DMS53 treated with DMSO at 0.1 percent for 48 hours (cell line): ENCODE measurements around the gene PHF12.
A peak's percentile ranks its signal among the peaks of the same experiment; 100 is the strongest.
"Not testable (repeated sequence)": the region's sequence is repeated elsewhere in the genome, so short reads cannot be mapped to it uniquely, and the experiment has no call there.

Experiments
- DNase-seq: peaks from one replicate; lab custom pipeline; 2025; ENCODE audit not compliant: unreplicated experiment; lab: John Stamatoyannopoulos, UW

Gene PHF12

GRCh38 chr17:28885951-28886350, 65.4 kb downstream of the PHF12 start:
- DNase-seq, result no peak

DNA sequence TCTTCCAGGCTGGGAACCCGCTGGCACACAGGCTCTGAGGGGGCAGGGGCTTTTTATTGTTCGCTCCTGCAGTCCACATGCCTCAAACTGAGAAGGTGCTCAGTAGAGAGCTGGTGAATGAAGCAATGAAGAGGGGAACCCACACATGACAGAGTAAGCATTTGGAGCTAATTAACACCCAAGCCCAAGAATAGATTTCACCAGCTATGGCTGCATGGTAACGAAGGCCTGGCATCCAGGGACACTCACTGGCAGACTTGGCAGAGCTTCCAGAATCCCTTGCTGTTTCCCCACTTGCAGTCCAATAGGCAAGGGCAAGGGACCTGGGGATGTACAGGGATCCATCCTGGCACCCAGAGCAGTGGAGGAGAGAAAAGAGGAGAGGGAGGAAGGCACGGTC, 66.0 kb downstream of the PHF12 start:
- no peak for DNase-seq

GRCh38 chr17:28883967-28884702, 67.2 kb downstream of the PHF12 start:
- no peak for DNase-seq

DNA sequence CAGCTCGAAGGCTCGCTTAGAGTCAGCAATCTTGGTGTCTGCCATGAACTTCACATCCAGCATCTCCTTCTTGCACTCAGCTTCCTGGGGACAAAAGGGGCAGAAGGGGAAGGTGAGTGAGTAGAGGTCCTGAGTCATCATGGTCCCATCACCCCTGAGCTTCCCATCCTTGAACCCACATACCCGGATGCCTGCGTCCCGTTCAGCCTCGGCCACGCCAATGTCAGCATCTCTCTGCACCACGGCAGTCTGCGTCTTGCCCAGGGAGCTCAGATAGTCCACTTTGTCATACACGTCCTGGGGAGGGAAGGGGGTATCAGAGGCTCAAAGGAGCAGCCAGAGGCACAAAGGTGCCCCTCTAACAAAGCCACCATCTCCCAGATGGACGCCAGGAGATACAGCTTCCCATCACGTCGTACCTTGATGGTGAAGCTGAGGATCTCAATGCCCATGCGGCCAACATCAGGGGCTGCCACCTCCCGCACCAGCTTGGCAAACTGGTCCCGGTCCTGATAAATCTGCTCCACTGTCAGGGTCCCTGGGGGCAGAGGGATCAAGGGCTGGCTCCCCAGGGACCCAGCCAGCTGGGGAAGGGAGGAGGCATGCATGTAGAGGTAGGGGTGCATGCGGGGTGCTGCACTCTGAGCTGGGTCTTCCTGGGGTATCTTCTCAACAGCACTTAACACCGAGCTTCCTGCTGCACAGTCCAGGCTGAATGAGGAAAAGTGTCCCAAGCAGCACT, 69.0 kb downstream of the PHF12 start:
- no peak for DNase-seq

- DNase-seq, result no peak
These were observed 69.7 kb downstream of the PHF12 start for GRCh38 chr17:28881533-28882056.

DNA sequence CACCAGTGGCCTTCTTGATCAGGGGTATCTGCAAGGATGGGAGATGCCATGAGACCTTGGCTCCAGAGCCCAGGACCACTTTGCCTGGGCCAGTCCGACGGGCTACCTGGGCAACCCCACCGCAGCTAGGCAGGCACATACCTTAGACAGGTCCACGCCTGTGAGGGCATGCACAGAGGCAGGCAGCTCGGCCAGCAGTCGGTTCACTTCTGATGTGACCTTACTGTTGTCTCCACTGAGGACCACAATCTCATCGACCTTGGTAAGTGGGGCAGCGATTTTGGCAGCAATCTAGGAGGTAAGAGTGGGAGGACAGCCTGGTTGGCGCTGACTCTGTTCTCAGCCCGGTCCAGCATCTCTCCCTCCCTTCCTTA, 70.8 kb downstream of the PHF12 start:
- DNase-seq, result no peak

GRCh38 chr17:28879886-28880571, 71.3 kb downstream of the PHF12 start:
- no peak for DNase-seq

GRCh38 chr17:28878981-28879380, 72.3 kb downstream of the PHF12 start:
- peak; percentile 3 for DNase-seq

DNA sequence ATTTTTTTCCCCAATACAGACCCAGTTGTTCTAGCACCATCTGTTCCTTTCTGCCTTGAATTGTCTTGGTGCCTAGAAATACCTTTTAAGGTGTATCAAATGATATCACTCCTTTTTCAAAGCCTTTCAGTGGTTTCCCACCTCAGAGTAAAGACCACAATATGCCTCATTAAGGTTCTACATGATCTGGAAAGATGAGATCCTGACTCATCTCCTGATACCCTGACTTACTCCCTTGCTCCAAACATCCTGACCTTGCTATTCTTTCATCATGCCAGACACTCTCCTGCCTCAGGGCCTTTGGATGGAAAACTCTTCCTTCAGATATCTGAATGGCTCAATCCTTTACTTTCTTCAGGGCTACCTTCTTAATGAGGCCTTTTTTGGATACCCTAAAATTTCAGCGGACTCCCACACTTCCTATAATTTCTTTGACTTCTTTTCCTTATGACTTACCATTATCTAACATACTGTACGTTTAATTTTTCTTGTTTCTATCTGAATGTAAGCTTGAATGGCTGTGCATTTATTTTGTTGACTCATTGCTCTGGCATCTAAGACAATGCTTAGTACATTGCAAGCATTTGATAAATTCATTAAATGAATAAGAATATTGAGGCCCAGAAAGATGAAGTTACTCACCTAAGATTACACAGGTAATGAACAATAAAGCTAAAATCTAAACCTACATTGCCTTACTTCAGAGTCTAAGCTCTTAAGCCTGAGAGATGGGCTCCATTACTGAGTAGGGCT, 73.0 kb downstream of the PHF12 start:
- no peak for DNase-seq

DNA sequence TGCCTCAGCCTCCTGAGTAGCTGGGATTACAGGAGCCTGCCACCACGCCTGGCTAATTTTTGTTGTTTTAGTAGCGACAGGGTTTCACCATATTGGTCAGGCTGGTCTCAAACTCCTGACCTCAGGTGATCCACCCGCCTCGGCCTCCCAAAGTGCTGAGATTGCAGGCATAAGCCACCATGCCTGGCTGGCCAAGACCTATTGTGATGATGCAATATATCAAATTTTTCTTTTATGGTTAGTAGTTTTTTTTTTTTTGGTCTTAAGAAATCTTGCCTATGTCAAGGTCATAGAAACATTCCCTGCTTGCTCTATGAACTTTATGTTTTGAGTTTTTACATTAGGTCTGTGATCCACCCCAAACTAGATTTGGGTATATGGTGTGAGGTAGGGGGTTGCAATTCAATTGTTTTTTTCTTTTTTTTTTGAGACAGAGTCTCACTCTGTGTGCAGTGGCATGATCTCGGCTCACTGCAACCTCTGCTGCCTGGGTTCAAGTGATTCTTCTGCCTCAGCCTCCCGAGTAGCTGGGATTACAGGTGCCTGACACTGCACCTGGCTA, 74.1 kb downstream of the PHF12 start:
- not testable (repeated sequence) for DNase-seq

- no peak for DNase-seq
These were observed 75.3 kb downstream of the PHF12 start for GRCh38 chr17:28875848-28876550.

DNA sequence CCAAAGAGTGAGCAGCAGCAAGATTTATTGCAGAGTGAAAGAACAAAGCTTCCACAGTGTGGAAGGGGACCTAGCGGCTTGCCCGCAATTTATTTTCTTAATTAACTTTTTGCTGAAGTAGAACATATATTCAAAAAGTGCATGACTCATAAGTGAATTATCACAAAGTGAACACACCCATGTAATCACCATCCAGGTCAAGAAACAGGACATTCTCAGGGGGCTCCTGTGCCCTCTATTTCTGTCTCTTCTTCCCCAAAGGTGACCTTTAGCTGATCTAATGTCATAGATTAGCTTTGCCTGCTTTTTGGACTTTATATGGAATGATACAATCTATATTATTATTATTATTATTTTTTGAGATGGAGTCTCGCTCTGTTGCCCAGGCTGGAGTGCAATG, 76.6 kb downstream of the PHF12 start:
- no peak for DNase-seq

DNA sequence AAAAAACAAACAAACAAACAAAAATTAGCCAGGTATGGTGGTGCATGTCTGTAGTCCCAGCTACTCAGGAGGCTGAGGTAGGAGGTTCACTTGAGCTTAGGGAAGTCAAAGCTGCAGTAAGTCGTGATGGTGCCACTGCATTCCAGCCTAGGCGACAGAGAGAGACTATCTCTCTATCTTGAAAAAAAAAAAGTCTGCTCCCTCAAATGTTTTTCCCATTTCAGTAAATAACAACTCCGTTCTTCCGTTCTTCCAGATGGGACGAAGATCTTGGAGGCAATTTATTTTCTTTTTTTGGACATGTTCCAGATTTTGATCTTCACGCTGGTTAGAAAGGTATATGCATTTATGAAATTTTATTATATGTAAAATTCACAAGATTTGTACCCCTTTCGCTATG, 77.5 kb downstream of the PHF12 start:
- DNase-seq, result no peak

GRCh38 chr17:28871056-28871579, 80.2 kb downstream of the PHF12 start:
- DNase-seq, result no peak

DNA sequence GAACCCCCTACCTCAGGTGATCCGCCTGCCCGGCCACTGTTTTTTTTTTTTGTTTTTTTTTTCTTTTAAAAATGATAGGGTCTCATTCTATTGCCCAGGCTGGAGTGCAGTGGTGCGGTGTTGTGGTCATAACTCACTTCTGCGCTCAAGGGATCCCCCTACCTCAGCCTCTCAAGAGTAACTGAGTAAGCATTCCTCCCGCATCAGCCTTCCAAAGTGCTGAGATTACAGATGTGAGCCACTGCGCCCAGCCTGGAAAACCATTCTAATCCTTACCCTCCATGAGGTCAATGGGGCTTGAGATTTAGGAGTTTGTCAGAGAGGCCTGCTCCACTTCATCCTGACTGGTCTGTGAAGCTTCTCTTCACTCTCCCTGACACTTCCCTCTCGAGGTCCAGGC, 84.0 kb downstream of the PHF12 start:
- no peak for DNase-seq

- peak; percentile 5 for DNase-seq
These were observed 85.2 kb downstream of the PHF12 start for GRCh38 chr17:28865946-28866752.

GRCh38 chr17:28864991-28865849, 86.1 kb downstream of the PHF12 start:
- no peak for DNase-seq

- DNase-seq, result no peak
These were observed 87.4 kb downstream of the PHF12 start for GRCh38 chr17:28863953-28864352.
